Activated CD4-positive, alpha-beta memory T cell treated with anti-CD3 and anti-CD28 coated beads for 36 hours (primary cell): ENCODE data around the gene STIMATE. TPM values are rescaled to one million over a fixed set of nuclear protein-coding genes. Genes with fewer than 3 reads are reported as not detected.

Experiments used
- CTCF ChIA-PET: fragments of 350-600 bp; sonication (Branson Sonifier 250); formaldehyde crosslinking; loops from one replicate; lab custom pipeline; 2021; ENCODE audit warnings: antibody characterized with exemption, inconsistent platforms; lab: Charles Lee
- POLR2A ChIA-PET: fragments of 350-600 bp; sonication (Branson Sonifier 250); formaldehyde crosslinking; loops from one replicate; lab custom pipeline; 2021; ENCODE audit warnings: antibody characterized with exemption; lab: Charles Lee
- DNase-seq: peaks from one replicate; pipeline ENCODE4 v3.0.0-alpha.2; 2020
- H3K27ac Mint-ChIP-seq: one replicate; pipeline ENCODE4 v1.8.0; 2021; ENCODE audit warnings: mixed read lengths
- H3K27me3 Mint-ChIP-seq: one replicate; pipeline ENCODE4 v1.8.0; 2021; ENCODE audit warnings: mixed read lengths
- H3K36me3 Mint-ChIP-seq: one replicate; pipeline ENCODE4 v1.8.0; 2021; ENCODE audit warnings: mixed read lengths
- H3K4me1 Mint-ChIP-seq: one replicate; pipeline ENCODE4 v1.8.0; 2021; ENCODE audit warnings: low read depth, mixed read lengths
- H3K4me3 Mint-ChIP-seq: one replicate; pipeline ENCODE4 v1.8.0; 2021; ENCODE audit warnings: mild to moderate bottlenecking, mixed read lengths
- H3K9me3 Mint-ChIP-seq: one replicate; pipeline ENCODE4 v1.8.0; 2021; ENCODE audit warnings: mixed read lengths
- intact Hi-C: fragments of 100-400 bp; cut with micrococcal nuclease; formaldehyde crosslinking; loops from one replicate; pipeline ENCODE4 v1.15.1; 2023
- total RNA-seq, 2 experiments: library from RNA; stranded (reverse); gene quantifications; one replicate each; pipeline ENCODE4 v1.2.3, GENCODE V29; 2021

The STIMATE gene
- total RNA-seq, 2 experiments from 2014 or later = 13.0 to 18.3 TPM

GRCh38 chr3:52880474-52880873 is 16.9 kb downstream of the STIMATE start:
- intact Hi-C loops = loop anchor here (1.0 kb wide), 1 partner anchor 11 kb away; no protein-coding TSS in a partner anchor
- Mint-ChIP-seq H3K36me3 (peaks cover 13% of the 10 kb centered on the region), H3K9me3 (no peaks in the 10 kb centered on the region), H3K4me1 (peaks cover 18% of the 10 kb centered on the region), H3K4me3 (no peak overlapping the region), H3K27me3 (no peaks in the 10 kb centered on the region), H3K27ac (no peak overlapping the region)
- DNase-seq = peak; percentile 31
- CTCF ChIA-PET = interaction anchor here (1.0 to 7.0 kb wide), 6 partner anchors 9 to 234 kb away, joined by 3 to 46 read pairs (median 4); no protein-coding TSS in a partner anchor
- POLR2A ChIA-PET = interaction anchor here (0.9 to 1.0 kb wide), 2 partner anchors 12 to 162 kb away, joined by 3 read pairs; no protein-coding TSS in a partner anchor

GRCh38 chr3:52880047-52880446 is 17.3 kb downstream of the STIMATE start:
- Mint-ChIP-seq H3K27me3 (no peaks in the 10 kb centered on the region), H3K27ac (no peak overlapping the region), H3K9me3 (no peaks in the 10 kb centered on the region), H3K4me3 (no peak overlapping the region), H3K36me3 (peaks cover 9% of the 10 kb centered on the region), H3K4me1 (peaks cover 23% of the 10 kb centered on the region)
- ChIA-PET POLR2A (interaction anchor here (0.8 to 1.0 kb wide), 3 partner anchors 12 to 163 kb away, joined by 3 to 4 read pairs (median 3); no protein-coding TSS in a partner anchor), CTCF (interaction anchor here (1.0 to 7.0 kb wide), 6 partner anchors 8 to 235 kb away, joined by 3 to 46 read pairs (median 4); no protein-coding TSS in a partner anchor)
- intact Hi-C loops = loop anchor here (1.0 kb wide), 1 partner anchor 11 kb away; no protein-coding TSS in a partner anchor
- no peak for DNase-seq

- CTCF ChIA-PET = interaction anchor here (1.1 to 7.0 kb wide), 5 partner anchors 8 to 106 kb away, joined by 3 to 46 read pairs (median 4); no protein-coding TSS in a partner anchor
- intact Hi-C loops = no loop called here
Measured at GRCh38 chr3:52879581-52879980, 17.8 kb downstream of the STIMATE start.

GRCh38 chr3:52879090-52879489 is 18.3 kb downstream of the STIMATE start:
- H3K27me3 Mint-ChIP-seq = no peaks in the 10 kb centered on the region
- H3K4me1 Mint-ChIP-seq = peaks cover 30% of the 10 kb centered on the region
- ChIA-PET CTCF (interaction anchor here (0.7 to 7.0 kb wide), 3 partner anchors 15 to 53 kb away, joined by 3 to 46 read pairs (median 4); no protein-coding TSS in a partner anchor), POLR2A (no interaction called here)
- DNase-seq = no peak
- H3K36me3 Mint-ChIP-seq = peaks cover 2% of the 10 kb centered on the region
- no peak overlapping the region for H3K27ac Mint-ChIP-seq
- H3K9me3 Mint-ChIP-seq = no peaks in the 10 kb centered on the region
- intact Hi-C loops = no loop called here
- H3K4me3 Mint-ChIP-seq = no peak overlapping the region

More at GRCh38 chr3:52879581-52879980, 17.8 kb downstream of the STIMATE start:
- POLR2A ChIA-PET = interaction anchor here (0.8 kb wide), 1 partner anchor 16 kb away, joined by 4 read pairs; no protein-coding TSS in a partner anchor
- no peak for DNase-seq
- Mint-ChIP-seq H3K27me3 (no peaks in the 10 kb centered on the region), H3K27ac (no peak overlapping the region), H3K9me3 (no peaks in the 10 kb centered on the region), H3K4me3 (no peak overlapping the region), H3K4me1 (peaks cover 26% of the 10 kb centered on the region), H3K36me3 (peaks cover 5% of the 10 kb centered on the region)

GRCh38 chr3:52877085-52877484 is 20.3 kb downstream of the STIMATE start:
- intact Hi-C loops = no loop called here

GRCh38 chr3:52874864-52875587 is 22.3 kb downstream of the STIMATE start:
- ChIA-PET CTCF (interaction anchor here (2.0 kb wide), 1 partner anchor 19 kb away, joined by 10 read pairs; no protein-coding TSS in a partner anchor), POLR2A (no interaction called here)
- intact Hi-C loops = loop anchor here (1.0 kb wide), 1 partner anchor 16 kb away; no protein-coding TSS in a partner anchor
- Mint-ChIP-seq H3K27ac (no peak overlapping the region), H3K4me1 (peaks cover 34% of the 10 kb centered on the region), H3K4me3 (no peak overlapping the region), H3K9me3 (no peaks in the 10 kb centered on the region), H3K27me3 (no peaks in the 10 kb centered on the region), H3K36me3 (peaks cover 2% of the 10 kb centered on the region)
- no peak for DNase-seq

More at GRCh38 chr3:52877085-52877484, 20.3 kb downstream of the STIMATE start:
- Mint-ChIP-seq H3K27me3 (no peaks in the 10 kb centered on the region), H3K36me3 (peaks cover 2% of the 10 kb centered on the region), H3K4me3 (no peak overlapping the region), H3K4me1 (peaks cover 40% of the 10 kb centered on the region), H3K9me3 (no peaks in the 10 kb centered on the region), H3K27ac (no peak overlapping the region)
- POLR2A ChIA-PET = no interaction called here
- DNase-seq = no peak
- CTCF ChIA-PET = interaction anchor here (7.0 kb wide), 1 partner anchor 17 kb away, joined by 46 read pairs; no protein-coding TSS in a partner anchor

- H3K4me3 Mint-ChIP-seq = no peak overlapping the region
- H3K27ac Mint-ChIP-seq = no peak overlapping the region
- no peak for DNase-seq
- CTCF ChIA-PET = interaction anchor here (0.6 to 2.0 kb wide), 2 partner anchors 18 to 20 kb away, joined by 3 to 10 read pairs; no protein-coding TSS in a partner anchor
- no peaks in the 10 kb centered on the region for H3K9me3 Mint-ChIP-seq
- intact Hi-C loops = loop anchor here (1.0 kb wide), 1 partner anchor 17 kb away; no protein-coding TSS in a partner anchor
- H3K27me3 Mint-ChIP-seq = no peaks in the 10 kb centered on the region
- POLR2A ChIA-PET = no interaction called here
- H3K4me1 Mint-ChIP-seq = peaks cover 33% of the 10 kb centered on the region
- H3K36me3 Mint-ChIP-seq = no peaks in the 10 kb centered on the region
Measured at GRCh38 chr3:52874160-52874701, 23.1 kb downstream of the STIMATE start.

- DNase-seq = no peak
- no peaks in the 10 kb centered on the region for H3K27me3 Mint-ChIP-seq
- intact Hi-C loops = loop anchor here (1.0 kb wide), 1 partner anchor 18 kb away; no protein-coding TSS in a partner anchor
- CTCF ChIA-PET = interaction anchor here (0.6 kb wide), 1 partner anchor 18 kb away, joined by 3 read pairs; no protein-coding TSS in a partner anchor
- POLR2A ChIA-PET = no interaction called here
- peak overlapping the region; percentile 18 for H3K27ac Mint-ChIP-seq
- peaks cover 31% of the 10 kb centered on the region for H3K4me1 Mint-ChIP-seq
- H3K36me3 Mint-ChIP-seq = no peaks in the 10 kb centered on the region
- H3K9me3 Mint-ChIP-seq = no peaks in the 10 kb centered on the region
- no peak overlapping the region for H3K4me3 Mint-ChIP-seq
Measured at GRCh38 chr3:52873433-52874159, 23.8 kb downstream of the STIMATE start.

- Mint-ChIP-seq H3K9me3 (no peaks in the 10 kb centered on the region), H3K4me3 (no peak overlapping the region), H3K27ac (no peak overlapping the region), H3K4me1 (peaks cover 31% of the 10 kb centered on the region), H3K27me3 (no peaks in the 10 kb centered on the region), H3K36me3 (no peaks in the 10 kb centered on the region)
- CTCF ChIA-PET = interaction anchor here (0.8 to 0.9 kb wide), 2 partner anchors 8 to 74 kb away, joined by 3 read pairs; no protein-coding TSS in a partner anchor
- intact Hi-C loops = no loop called here
- DNase-seq = no peak
- POLR2A ChIA-PET = no interaction called here
Measured at GRCh38 chr3:52872245-52872644, 25.1 kb downstream of the STIMATE start.

GRCh38 chr3:52871761-52872160 is 25.6 kb downstream of the STIMATE start:
- ChIA-PET POLR2A (no interaction called here), CTCF (interaction anchor here (0.8 kb wide), 1 partner anchor 8 kb away, joined by 3 read pairs; no protein-coding TSS in a partner anchor)
- Mint-ChIP-seq H3K36me3 (no peaks in the 10 kb centered on the region), H3K9me3 (no peaks in the 10 kb centered on the region), H3K27me3 (no peaks in the 10 kb centered on the region), H3K27ac (no peak overlapping the region), H3K4me1 (peaks cover 31% of the 10 kb centered on the region), H3K4me3 (no peak overlapping the region)
- no peak for DNase-seq
- intact Hi-C loops = no loop called here

- DNase-seq = no peak
- no peak overlapping the region for H3K4me3 Mint-ChIP-seq
- ChIA-PET CTCF (no interaction called here), POLR2A (no interaction called here)
- peaks cover 8% of the 10 kb centered on the region for H3K36me3 Mint-ChIP-seq
- H3K27me3 Mint-ChIP-seq = no peaks in the 10 kb centered on the region
- intact Hi-C loops = no loop called here
- peaks cover 9% of the 10 kb centered on the region for H3K9me3 Mint-ChIP-seq
- H3K27ac Mint-ChIP-seq = no peak overlapping the region
- peaks cover 26% of the 10 kb centered on the region for H3K4me1 Mint-ChIP-seq
Measured at GRCh38 chr3:52870471-52870870, 26.9 kb downstream of the STIMATE start.
